ENCODE data around the gene UBTF.
A peak's percentile ranks its signal among the peaks of the same experiment; 100 is the strongest.

UBTF gene

GRCh38 chr17:44212507-44213402 is 6.7 kb downstream of the UBTF start:
- DNase-seq (ENCODE audit: low read depth, low spot score): no peak
- TF ChIP-seq SUZ12 (IDR thresholded peaks at IDR 0.05; ENCODE audit: extremely low read depth, insufficient read depth, insufficient read length) (no peak), ZNF274 (IDR thresholded peaks at IDR 0.05; ENCODE audit: low read depth, low read length) (no peak), YY1 (IDR thresholded peaks at IDR 0.05; ENCODE audit: insufficient read depth, insufficient read length) (no peak)
- peaks cover 7% of the 10 kb centered on the region; the same call in 1 of the 2 replicates for H3K9me3 ChIP-seq (ENCODE audit: insufficient read depth, low read length)
- no peak overlapping the region for H3K4me3 ChIP-seq (ENCODE audit: insufficient read length, low read depth)
- peaks cover 95% of the 10 kb centered on the region for H3K36me3 ChIP-seq (ENCODE audit: insufficient read depth, insufficient read length, low read length)
- peak overlapping the region; percentile 5 for H3K9ac ChIP-seq (ENCODE audit: insufficient read length, low read depth)
- H3K27me3 ChIP-seq (ENCODE audit: insufficient read depth, insufficient read length): no peaks in the 10 kb centered on the region
- H3K4me1 ChIP-seq (ENCODE audit: insufficient read depth, insufficient read length): peaks cover 15% of the 10 kb centered on the region

- peaks cover 7% of the 10 kb centered on the region; the same call in 1 of the 2 replicates for H3K9me3 ChIP-seq (ENCODE audit: insufficient read depth, low read length)
- no peaks in the 10 kb centered on the region for H3K27me3 ChIP-seq (ENCODE audit: insufficient read depth, insufficient read length)
- TF ChIP-seq ZNF274 (IDR thresholded peaks at IDR 0.05; ENCODE audit: low read depth, low read length) (no peak), YY1 (IDR thresholded peaks at IDR 0.05; ENCODE audit: insufficient read depth, insufficient read length) (no peak), SUZ12 (IDR thresholded peaks at IDR 0.05; ENCODE audit: extremely low read depth, insufficient read depth, insufficient read length) (no peak)
- DNase-seq (ENCODE audit: low read depth, low spot score): no peak
- H3K9ac ChIP-seq (ENCODE audit: insufficient read length, low read depth): peak overlapping the region; percentile 59
- peaks cover 95% of the 10 kb centered on the region for H3K36me3 ChIP-seq (ENCODE audit: insufficient read depth, insufficient read length, low read length)
- H3K4me3 ChIP-seq (ENCODE audit: insufficient read length, low read depth): no peak overlapping the region
- peaks cover 11% of the 10 kb centered on the region for H3K4me1 ChIP-seq (ENCODE audit: insufficient read depth, insufficient read length)
Observed at GRCh38 chr17:44211281-44212265, 7.9 kb downstream of the UBTF start.

- Histone ChIP-seq H3K4me1 (ENCODE audit: insufficient read depth, insufficient read length) (peaks cover 12% of the 10 kb centered on the region), H3K9me3 (ENCODE audit: insufficient read depth, low read length) (peaks cover 7% of the 10 kb centered on the region; the same call in 1 of the 2 replicates), H3K4me3 (ENCODE audit: insufficient read length, low read depth) (no peak overlapping the region), H3K9ac (ENCODE audit: insufficient read length, low read depth) (peak overlapping the region; percentile 59), H3K27me3 (ENCODE audit: insufficient read depth, insufficient read length) (no peaks in the 10 kb centered on the region), H3K36me3 (ENCODE audit: insufficient read depth, insufficient read length, low read length) (peaks cover 94% of the 10 kb centered on the region)
- no peak for DNase-seq (ENCODE audit: low read depth, low spot score)
- TF ChIP-seq SUZ12 (IDR thresholded peaks at IDR 0.05; ENCODE audit: extremely low read depth, insufficient read depth, insufficient read length) (no peak), YY1 (IDR thresholded peaks at IDR 0.05; ENCODE audit: insufficient read depth, insufficient read length) (no peak), ZNF274 (IDR thresholded peaks at IDR 0.05; ENCODE audit: low read depth, low read length) (no peak)
Observed at GRCh38 chr17:44210342-44211192, 8.9 kb downstream of the UBTF start.

- Histone ChIP-seq H3K4me3 (ENCODE audit: insufficient read length, low read depth) (no peak overlapping the region), H3K9me3 (ENCODE audit: insufficient read depth, low read length) (peaks cover 6% of the 10 kb centered on the region; the same call in 1 of the 2 replicates), H3K36me3 (ENCODE audit: insufficient read depth, insufficient read length, low read length) (peaks cover 87% of the 10 kb centered on the region), H3K9ac (ENCODE audit: insufficient read length, low read depth) (peak overlapping the region; percentile 38), H3K27me3 (ENCODE audit: insufficient read depth, insufficient read length) (no peaks in the 10 kb centered on the region), H3K4me1 (ENCODE audit: insufficient read depth, insufficient read length) (peaks cover 12% of the 10 kb centered on the region)
- TF ChIP-seq ZNF274 (IDR thresholded peaks at IDR 0.05; ENCODE audit: low read depth, low read length) (no peak), SUZ12 (IDR thresholded peaks at IDR 0.05; ENCODE audit: extremely low read depth, insufficient read depth, insufficient read length) (no peak), YY1 (IDR thresholded peaks at IDR 0.05; ENCODE audit: insufficient read depth, insufficient read length) (no peak)
- no peak for DNase-seq (ENCODE audit: low read depth, low spot score)
Observed at GRCh38 chr17:44209786-44210341, 9.6 kb downstream of the UBTF start.

GRCh38 chr17:44207743-44208142 is 11.7 kb downstream of the UBTF start:
- H3K27me3 ChIP-seq (ENCODE audit: insufficient read depth, insufficient read length): no peaks in the 10 kb centered on the region
- H3K9me3 ChIP-seq (ENCODE audit: insufficient read depth, low read length): no peaks in the 10 kb centered on the region
- H3K4me3 ChIP-seq (ENCODE audit: insufficient read length, low read depth): no peak overlapping the region
- no peak for TF ChIP-seq YY1 (IDR thresholded peaks at IDR 0.05; ENCODE audit: insufficient read depth, insufficient read length)
- TF ChIP-seq ZNF274 (IDR thresholded peaks at IDR 0.05; ENCODE audit: low read depth, low read length): no peak
- TF ChIP-seq SUZ12 (IDR thresholded peaks at IDR 0.05; ENCODE audit: extremely low read depth, insufficient read depth, insufficient read length): no peak
- peaks cover 66% of the 10 kb centered on the region for H3K36me3 ChIP-seq (ENCODE audit: insufficient read depth, insufficient read length, low read length)
- H3K9ac ChIP-seq (ENCODE audit: insufficient read length, low read depth): no peak overlapping the region
- no peak for DNase-seq (ENCODE audit: low read depth, low spot score)
- H3K4me1 ChIP-seq (ENCODE audit: insufficient read depth, insufficient read length): peaks cover 12% of the 10 kb centered on the region

- H3K27me3 ChIP-seq (ENCODE audit: insufficient read depth, insufficient read length): no peaks in the 10 kb centered on the region
- H3K4me1 ChIP-seq (ENCODE audit: insufficient read depth, insufficient read length): peaks cover 8% of the 10 kb centered on the region
- H3K36me3 ChIP-seq (ENCODE audit: insufficient read depth, insufficient read length, low read length): peaks cover 62% of the 10 kb centered on the region
- TF ChIP-seq ZNF274 (IDR thresholded peaks at IDR 0.05; ENCODE audit: low read depth, low read length): no peak
- TF ChIP-seq SUZ12 (IDR thresholded peaks at IDR 0.05; ENCODE audit: extremely low read depth, insufficient read depth, insufficient read length): no peak
- TF ChIP-seq YY1 (IDR thresholded peaks at IDR 0.05; ENCODE audit: insufficient read depth, insufficient read length): no peak
- no peak overlapping the region for H3K9ac ChIP-seq (ENCODE audit: insufficient read length, low read depth)
- no peak overlapping the region for H3K4me3 ChIP-seq (ENCODE audit: insufficient read length, low read depth)
- DNase-seq (ENCODE audit: low read depth, low spot score): no peak
- no peaks in the 10 kb centered on the region for H3K9me3 ChIP-seq (ENCODE audit: insufficient read depth, low read length)
Observed at GRCh38 chr17:44207319-44207718, 12.2 kb downstream of the UBTF start.
